ENCODE results near the gene SLC9A3.
A peak's percentile ranks its signal among the peaks of the same experiment; 100 is the strongest.

Gene SLC9A3

GRCh38 chr5:440401-441201 lies 83.6 kb downstream of the SLC9A3 start:
- DNase-seq: no peak

DNA sequence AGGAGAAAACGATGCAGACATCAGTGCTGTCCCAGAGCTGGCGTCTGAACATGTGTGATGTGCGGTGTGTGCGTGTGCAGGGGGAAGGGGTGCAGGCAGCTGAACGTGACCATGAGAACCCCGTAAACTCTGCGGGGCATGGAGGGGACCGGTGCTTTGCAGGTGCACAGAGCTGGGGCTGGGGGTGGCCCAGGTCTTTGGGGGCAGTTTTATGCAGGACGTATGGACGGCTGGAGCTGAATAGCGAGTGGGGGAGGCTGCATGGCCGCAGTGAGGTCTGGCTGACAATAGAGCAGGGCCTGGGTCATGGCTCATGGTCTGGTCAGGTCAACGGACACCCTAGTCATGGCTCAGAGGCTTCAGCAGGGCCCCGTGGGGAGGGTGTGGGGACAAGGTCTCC lies 84.6 kb downstream of the SLC9A3 start:
- no peak for DNase-seq

DNA sequence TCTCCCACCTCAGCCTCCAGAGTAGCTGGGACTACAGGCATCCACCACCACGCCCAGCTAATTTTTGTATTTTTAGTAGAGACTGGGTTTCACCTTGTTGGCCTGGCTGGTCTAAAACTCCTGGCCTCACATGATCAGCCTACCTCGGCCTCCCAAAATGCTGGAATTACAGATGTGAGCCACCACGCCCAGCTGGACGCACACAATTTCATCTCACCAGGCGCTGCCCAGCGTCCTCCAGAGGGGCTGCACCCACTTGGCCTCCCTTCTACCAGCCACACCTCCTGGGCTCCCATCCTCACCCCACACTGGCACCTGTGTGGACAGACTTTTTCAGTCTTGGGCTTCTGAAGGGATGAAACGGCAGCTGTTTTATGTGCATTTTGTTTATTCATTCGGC lies 85.1 kb downstream of the SLC9A3 start:
- DNase-seq: no peak

DNA sequence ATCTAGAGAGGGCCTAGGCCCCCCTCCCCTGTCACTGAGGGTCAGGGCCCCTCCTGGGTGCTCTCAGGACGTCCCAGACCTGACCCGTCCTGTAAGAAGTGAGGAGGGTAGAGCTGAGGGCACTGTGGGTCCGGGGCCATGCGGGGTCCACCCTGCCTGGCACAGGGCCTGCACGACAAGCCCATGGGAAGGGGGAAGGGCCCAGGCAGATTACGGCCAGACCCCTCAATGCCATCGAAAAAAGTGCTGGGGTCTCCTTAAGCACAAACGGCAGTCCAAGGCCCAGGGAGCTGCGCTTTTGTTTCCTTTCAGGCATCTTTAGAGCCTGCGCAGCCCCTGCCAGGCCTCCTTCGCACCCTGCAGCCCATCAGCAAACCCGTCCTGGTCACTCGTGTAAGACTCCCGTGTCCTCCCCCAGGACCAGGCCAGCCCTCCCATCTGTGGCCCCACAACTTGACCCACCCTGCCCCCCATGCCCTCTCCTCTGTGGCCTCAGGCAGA lies 85.7 kb downstream of the SLC9A3 start:
- DNase-seq: no peak

DNA sequence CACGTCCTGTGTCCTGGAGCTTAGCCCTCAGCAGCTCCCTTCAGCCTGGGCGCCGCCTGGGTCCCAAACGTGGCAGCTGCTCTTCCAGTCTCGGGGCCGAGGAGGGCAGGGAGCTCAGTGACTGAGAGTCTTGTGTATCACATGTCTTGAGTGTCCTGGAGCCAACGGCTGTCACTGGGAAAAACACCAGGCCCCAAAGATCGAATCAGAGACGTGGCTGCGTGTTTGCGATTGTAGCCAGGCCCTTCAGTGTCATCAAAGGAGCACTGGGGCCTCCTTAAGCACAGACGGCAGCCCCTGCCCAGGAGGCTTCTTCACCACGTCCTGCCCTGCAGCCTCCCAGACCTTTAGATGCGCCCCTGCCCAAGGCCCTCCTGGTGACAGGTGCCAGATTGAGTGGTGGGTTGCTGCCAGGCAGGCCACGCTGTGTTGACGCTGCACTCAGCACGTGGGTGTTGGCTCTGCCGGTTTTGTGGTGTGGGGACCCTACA lies 86.9 kb downstream of the SLC9A3 start:
- no peak for DNase-seq

DNA sequence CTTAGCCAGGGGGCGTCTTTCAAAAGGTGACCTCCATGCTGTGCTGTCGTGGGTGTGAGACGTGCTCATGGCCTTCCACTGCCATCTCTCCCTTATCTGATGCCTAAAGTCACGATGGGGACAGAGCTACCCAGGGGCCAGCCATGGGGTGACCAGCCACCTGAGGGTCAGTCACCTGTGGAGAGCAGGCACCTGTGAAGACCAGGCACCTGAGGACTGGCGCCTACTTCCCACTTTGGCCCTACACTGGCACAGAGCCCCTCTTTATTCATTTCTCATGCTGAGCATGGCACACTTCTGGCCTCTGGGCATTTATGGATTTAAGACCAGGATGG lies 87.6 kb downstream of the SLC9A3 start:
- DNase-seq: no peak

DNA sequence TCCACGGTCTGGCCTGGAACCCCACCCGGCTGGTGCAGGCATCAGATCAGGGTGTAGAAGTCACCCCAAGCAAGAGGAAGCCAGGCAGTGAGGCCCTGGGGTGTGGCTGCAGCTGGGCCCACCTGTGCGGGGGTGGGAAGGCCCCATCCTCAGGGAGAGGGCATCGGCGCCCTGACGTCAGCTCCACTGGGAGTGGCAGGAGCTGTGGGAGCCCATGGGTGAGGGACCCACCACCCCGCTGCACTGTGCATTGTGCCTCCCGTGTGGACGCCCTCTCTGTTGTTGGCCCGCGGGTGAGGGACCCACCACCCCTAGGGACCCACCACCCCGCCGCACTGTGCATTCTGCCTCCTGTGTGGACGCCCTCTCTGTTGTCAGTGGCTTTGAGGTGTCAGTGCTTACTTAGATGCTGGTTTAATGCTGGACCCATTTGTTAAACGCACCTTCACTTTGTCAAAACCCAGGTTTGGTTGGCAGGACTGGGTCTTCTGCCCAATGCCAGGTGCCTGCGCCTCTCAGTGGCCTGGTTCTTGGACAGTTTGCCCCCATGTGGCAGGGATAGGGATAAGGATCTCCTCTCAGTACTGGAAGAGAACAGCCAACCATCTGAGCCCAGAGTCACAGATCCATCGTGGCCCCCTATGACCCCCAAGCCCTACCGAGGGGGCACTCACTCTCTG lies 88.1 kb downstream of the SLC9A3 start:
- no peak for DNase-seq

DNA sequence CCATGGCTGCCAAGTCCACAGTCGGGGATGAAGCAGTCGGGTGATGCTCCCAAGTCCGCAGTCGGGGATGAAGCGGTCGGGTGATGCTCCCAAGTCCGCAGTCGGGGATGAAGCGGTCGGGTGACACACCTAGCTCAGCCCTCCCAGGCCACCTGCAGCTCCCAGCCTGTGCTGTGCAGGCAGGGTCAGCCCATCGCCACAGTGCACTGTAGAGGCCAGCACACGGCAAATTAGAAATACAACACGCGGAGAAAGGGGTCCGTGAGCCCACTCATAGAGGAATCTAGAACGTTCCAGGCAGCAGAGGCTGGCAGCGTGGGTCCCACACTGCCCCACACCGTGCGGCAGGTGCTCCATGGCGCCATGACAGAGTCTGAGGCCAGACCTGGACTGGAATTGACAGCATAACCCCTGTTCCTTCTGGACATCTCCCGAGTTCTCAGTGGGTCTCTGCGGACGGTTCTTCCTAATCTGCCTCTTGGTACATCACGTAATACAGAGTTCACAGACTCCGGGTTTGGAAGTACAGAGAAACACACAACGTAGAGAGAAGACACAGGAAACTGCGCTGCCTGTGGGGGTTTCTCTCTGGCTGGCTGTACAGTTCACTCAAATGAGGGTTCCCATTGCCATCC lies 89.0 kb downstream of the SLC9A3 start:
- DNase-seq: no peak

DNA sequence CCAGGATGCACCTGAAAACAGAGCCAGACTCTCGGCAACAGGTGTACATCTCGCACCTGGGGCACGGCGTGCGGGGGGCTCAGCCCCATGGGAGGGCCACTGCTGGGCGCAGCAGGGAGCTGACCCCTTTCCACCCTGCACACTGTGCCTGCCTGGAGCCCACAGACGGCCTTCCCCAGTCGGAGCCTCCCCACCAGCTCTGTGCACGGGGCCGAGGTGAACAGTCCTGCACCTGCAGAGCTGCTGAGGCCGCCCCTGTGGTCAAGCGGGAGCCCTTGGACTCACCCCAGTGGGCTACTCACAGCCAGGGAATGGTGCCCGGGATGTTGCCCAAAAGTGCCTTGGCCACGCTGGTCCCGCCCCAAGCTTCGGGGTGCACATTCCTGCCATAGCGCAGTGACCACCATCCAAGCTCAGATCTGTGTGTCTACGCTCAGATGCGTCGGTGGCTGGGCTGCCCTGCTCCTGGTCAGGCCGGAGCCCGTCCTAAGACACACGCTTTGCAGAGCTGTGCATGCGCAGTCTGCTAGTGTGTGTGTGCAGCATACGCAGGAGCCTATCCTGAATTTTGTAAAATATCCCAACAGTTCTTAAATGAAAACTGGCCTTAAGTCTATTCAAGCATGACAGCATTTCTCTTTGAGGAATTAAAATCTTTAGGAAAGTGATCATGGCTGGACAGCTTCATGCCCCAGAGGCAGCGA lies 89.7 kb downstream of the SLC9A3 start:
- no peak for DNase-seq

DNA sequence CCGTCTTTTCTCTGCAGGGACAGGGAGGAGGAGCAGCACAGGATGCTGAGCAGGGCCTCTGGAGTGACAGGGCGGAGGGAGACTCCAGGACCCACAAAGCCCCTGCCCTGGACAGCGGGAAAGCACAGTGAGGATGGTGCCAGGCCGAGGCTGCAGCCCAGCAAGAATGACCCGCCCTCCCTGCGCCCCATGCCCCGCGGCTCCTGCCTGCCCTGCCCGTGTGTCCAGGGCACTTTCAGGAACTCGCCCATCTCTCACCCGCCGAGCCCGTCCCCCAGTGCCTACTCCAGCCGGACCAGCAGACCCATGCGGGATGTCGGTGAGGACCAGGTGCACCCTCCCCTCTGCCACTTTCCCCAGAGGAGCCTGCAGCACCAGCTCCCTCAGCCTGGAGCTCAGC lies 90.4 kb downstream of the SLC9A3 start:
- no peak for DNase-seq

- no peak for DNase-seq
Measured at GRCh38 chr5:432928-433791, 91.1 kb downstream of the SLC9A3 start.

DNA sequence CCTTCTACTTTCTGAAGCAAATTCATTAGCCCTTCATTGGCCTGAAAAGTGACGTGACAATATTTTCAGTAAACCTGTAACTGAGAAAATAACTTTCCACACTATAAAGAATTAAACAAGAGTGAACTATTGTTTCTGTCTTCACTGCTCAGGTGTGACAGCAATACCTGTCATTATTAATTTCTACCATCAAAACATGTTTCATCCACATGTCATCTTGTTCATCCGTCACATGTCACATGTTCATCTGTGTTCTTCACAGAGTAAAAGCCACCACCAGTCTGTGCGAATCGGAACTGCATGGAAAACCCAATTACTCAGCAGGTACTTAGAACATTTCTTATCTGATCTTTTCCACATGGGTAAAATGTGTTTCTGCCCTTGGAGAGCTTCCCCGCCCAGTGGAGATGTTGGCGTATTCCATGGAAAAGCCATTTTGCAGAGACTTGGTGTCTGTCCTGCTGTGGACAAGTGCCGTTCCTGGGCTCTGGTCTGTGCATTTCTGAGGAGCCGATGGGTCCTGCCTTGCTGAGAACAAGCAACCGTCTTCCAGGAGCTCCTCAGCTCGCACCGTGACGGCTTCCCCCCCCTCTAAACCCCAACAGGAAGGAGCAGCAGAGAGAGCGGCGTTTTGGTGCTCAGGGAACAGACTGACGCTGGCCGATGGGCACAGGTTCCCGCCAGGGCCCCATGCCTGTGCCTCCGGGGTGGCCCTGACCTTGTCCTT lies 91.9 kb downstream of the SLC9A3 start:
- no peak for DNase-seq

DNA sequence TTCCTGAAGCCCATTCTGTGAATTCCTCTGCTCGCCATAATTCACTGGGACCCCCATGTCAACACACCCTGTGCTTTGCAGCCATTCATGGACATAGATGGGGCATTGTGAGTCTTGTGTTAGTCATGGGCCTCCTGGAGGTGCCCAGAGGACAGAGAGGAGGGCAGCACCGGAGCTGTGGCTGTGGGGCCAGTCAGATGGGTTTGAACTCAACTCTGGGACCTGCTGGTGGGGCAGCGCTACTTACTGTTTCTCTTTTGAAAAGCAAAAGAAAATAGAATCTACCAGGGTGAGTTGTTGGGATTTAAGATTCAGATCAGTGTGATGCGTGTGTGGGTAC lies 92.6 kb downstream of the SLC9A3 start:
- DNase-seq: no peak

- DNase-seq: peak; percentile 66
Measured at GRCh38 chr5:431001-431710, 93.1 kb downstream of the SLC9A3 start.

GRCh38 chr5:430214-430925 lies 93.9 kb downstream of the SLC9A3 start:
- DNase-seq: no peak

GRCh38 chr5:429453-430188 lies 94.6 kb downstream of the SLC9A3 start:
- peak; percentile 44 for DNase-seq

DNA sequence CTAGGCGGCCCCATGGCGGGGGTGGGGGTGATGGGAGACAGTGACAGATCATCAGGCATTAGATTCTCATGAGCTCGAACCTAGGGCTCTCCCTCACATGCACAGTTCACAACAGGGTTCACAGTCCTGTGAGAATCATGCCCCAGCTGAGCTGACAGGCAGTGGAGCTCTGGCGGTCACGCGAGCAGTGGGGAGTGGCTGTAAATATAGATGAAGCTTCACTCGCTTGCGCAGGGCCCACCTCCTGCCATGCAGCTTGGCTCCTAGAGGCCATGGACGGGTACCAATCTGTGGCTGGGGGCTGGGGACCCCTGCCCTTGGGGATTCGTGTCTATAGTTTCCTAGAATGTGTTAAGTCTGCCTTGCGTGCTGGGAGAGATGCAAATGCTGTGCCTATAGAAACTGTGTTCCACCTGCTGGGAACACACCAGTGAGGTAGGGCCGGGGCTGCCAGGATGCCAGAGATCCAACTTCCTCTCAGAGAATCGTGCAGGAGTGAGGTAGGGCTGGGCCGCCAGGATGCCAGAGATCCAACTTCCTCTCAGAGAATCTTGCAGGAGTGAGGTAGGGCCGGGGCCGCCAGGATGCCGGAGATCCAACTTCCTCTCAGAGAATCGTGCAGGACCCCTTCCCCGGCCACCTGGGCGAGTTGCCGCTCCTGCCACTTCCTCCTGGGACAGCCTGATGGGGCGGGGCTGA lies 95.3 kb downstream of the SLC9A3 start:
- DNase-seq: no peak

GRCh38 chr5:428219-428618 lies 96.0 kb downstream of the SLC9A3 start:
- DNase-seq: peak; percentile 51
